ENCODE results near the gene UBN2. TPM values are rescaled to one million over a fixed set of nuclear protein-coding genes. Genes with fewer than 3 reads are reported as not detected.

Gene UBN2
- total and polyA plus RNA-seq, 2 of the 13 experiments (the other 11 are each of a cell fraction or from before 2014, with no cell fraction given): 5.6 to 5.7 TPM

GRCh38 chr7:139246494-139246893 lies 15.5 kb downstream of the UBN2 start (continued):
- TF ChIP-seq KAT2B (IDR thresholded peaks at IDR 0.05; ENCODE audit: borderline replicate concordance, low read depth, low read length) (no peak), GPN1 (CRISPR knock-in tag; IDR thresholded peaks at IDR 0.05; ENCODE audit: borderline replicate concordance) (no peak), ZNF605 (CRISPR knock-in tag; IDR thresholded peaks at IDR 0.05) (no peak)
- TF ChIP-seq, protein P1, sequence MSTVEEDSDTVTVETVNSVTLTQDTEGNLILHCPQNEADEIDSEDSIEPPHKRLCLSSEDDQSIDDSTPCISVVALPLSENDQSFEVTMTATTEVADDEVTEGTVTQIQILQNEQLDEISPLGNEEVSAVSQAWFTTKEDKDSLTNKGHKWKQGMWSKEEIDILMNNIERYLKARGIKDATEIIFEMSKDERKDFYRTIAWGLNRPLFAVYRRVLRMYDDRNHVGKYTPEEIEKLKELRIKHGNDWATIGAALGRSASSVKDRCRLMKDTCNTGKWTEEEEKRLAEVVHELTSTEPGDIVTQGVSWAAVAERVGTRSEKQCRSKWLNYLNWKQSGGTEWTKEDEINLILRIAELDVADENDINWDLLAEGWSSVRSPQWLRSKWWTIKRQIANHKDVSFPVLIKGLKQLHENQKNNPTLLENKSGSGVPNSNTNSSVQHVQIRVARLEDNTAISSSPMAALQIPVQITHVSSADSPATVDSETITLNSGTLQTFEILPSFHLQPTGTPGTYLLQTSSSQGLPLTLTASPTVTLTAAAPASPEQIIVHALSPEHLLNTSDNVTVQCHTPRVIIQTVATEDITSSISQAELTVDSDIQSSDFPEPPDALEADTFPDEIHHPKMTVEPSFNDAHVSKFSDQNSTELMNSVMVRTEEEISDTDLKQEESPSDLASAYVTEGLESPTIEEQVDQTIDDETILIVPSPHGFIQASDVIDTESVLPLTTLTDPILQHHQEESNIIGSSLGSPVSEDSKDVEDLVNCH (CRISPR knock-in tag; IDR thresholded peaks at IDR 0.05): no peak
- TF ChIP-seq, protein P2, sequence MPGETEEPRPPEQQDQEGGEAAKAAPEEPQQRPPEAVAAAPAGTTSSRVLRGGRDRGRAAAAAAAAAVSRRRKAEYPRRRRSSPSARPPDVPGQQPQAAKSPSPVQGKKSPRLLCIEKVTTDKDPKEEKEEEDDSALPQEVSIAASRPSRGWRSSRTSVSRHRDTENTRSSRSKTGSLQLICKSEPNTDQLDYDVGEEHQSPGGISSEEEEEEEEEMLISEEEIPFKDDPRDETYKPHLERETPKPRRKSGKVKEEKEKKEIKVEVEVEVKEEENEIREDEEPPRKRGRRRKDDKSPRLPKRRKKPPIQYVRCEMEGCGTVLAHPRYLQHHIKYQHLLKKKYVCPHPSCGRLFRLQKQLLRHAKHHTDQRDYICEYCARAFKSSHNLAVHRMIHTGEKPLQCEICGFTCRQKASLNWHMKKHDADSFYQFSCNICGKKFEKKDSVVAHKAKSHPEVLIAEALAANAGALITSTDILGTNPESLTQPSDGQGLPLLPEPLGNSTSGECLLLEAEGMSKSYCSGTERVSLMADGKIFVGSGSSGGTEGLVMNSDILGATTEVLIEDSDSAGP (CRISPR knock-in tag; IDR thresholded peaks at IDR 0.05; ENCODE audit: borderline replicate concordance): no peak

DNA sequence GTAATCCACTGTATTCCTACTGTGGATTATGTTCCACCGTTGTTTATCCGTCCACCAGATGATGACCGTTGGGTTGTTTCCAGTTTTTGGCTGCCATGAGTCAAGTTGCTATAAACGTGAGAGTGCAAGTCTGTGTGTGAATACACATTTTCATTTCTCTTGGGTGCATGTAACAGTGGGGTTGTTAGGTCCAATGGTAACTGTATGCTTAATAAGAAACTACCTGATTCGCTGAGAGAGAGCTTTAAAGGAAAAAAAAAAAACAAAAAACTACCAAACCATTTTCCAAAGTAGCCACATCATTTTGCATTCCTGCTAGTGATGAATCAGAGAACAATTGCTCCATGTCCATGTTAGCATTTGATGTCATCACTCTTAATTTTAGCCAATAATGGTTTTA lies 15.9 kb downstream of the UBN2 start:
- intact Hi-C loops (cut with micrococcal nuclease; ENCODE audit: unreplicated experiment) (no loop called here), in situ Hi-C loops (cut with HindIII; ENCODE audit: extremely low pct_ligation_motif_present, low pct_unique_long_range_greater_than_20kb) (no loop called here)
- H4K20me1 ChIP-seq (ENCODE audit: insufficient read depth, low read length): 0 out of 2 replicates have a peak, but pooled peaks cover 4% of the 10 kb centered on the region
- H3K27ac ChIP-seq (ENCODE audit: extremely low read length, insufficient read depth, low read length): no peak overlapping the region
- peaks cover 2% of the 10 kb centered on the region for H3K79me2 ChIP-seq (ENCODE audit: insufficient read depth, low read length)
- no peaks in the 10 kb centered on the region for H3K27me3 ChIP-seq (ENCODE audit: control insufficient read depth in 1 of 2, insufficient read depth in 2 of 2, low read length in 2 of 2)
- POLR2A ChIA-PET: no interaction called here
- no TSS peak for BruUV-seq (replicated peaks)
- no peak overlapping the region for H3K4me3 ChIP-seq (replicated peaks in 1 of 3; ENCODE audit: insufficient read depth in 1 of 3, low read depth in 2 of 3, low read length in 3 of 3)
- no peak for TF ChIP-seq ZNF274 (CRISPR knock-in tag; IDR thresholded peaks at IDR 0.05)
- TF ChIP-seq FOXP1 (IDR thresholded peaks at IDR 0.05): no peak
- TF ChIP-seq FOXP1 (CRISPR knock-in tag; IDR thresholded peaks at IDR 0.05): no peak
- no peak for TF ChIP-seq TERF1 (CRISPR knock-in tag; IDR thresholded peaks at IDR 0.05)
- no peak for TF ChIP-seq HNF1A (IDR thresholded peaks at IDR 0.05; ENCODE audit: low read depth)
- no peak for TF ChIP-seq HNF1A (CRISPR knock-in tag; IDR thresholded peaks at IDR 0.05; ENCODE audit: borderline replicate concordance)
- FAIRE-seq (no peak), DNase-seq (ENCODE audit: low spot score) (no peak), ATAC-seq (no peak)
- CTCF ChIA-PET (ENCODE audit: low intra/inter-chr PET ratio, low total read pairs): no interaction called here
- no peak overlapping the region for H2AFZ ChIP-seq (ENCODE audit: low read length)
- H3K9me3 ChIP-seq (ENCODE audit: low read length): no peaks in the 10 kb centered on the region
- H3K36me3 ChIP-seq (replicated peaks in 1 of 2; ENCODE audit: control insufficient read depth in 1 of 2, insufficient read depth in 2 of 2, low read length in 2 of 2): peaks cover 2 to 78% of the 10 kb centered on the region in 2 experiments
- H3K9ac ChIP-seq (ENCODE audit: insufficient read depth, low read depth, low read length): no peak overlapping the region
- H3K4me1 ChIP-seq (ENCODE audit: insufficient read depth, low read length): no peaks in the 10 kb centered on the region
- no peak overlapping the region for H3K4me2 ChIP-seq (ENCODE audit: low read depth, low read length)
- 95% methylated on average over 5 of the region's 5 CpGs for WGBS (ENCODE audit: low lambda C conversion rate)
